GM18861 (cell line): Measurements from ENCODE around the gene ACOT13.
"Not testable (repeated sequence)": the region's sequence is repeated elsewhere in the genome, so short reads cannot be mapped to it uniquely, and the experiment has no call there.

ENCODE experiments used
- ATAC-seq: cut with Tn5 transposase; IDR thresholded peaks from one replicate; pipeline ENCODE4 v1.9.1; 2021; ENCODE audit not compliant: unreplicated experiment

Gene ACOT13

DNA sequence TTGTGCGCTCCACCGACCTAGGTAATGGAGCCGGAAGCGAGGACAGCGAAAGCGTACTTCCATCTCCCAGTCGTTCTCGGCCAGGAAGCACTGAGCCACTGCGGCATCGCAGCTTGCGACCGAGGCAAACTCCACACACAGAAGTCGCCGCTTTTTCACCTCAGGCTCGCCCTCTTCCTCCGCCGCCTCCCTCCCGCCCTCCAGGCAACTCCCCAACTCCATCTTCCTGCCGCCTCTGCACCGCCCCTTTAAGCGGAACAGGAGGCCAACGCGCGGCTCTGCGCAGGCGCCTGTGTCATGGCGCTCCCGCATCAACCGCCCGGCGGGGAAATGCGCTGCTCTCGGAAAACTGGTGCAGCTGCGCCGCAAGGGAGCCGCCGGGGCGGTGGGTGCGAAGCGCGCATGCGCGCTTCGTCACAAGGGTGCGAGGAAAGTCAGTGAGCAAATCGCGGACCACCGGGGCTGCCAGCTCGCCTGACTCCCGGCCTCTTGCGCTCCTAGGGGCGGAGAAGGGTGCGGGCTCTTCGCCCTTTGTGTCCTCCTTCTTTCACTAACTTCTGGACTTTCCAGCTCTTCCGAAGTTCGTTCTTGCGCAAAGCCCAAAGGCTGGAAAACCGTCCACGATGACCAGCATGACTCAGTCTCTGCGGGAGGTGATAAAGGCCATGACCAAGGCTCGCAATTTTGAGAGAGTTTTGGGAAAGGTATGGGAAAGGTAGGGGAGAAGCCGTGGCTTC lies at the start of gene ACOT13, which contains the start of gene TDP2:
Gene ACOT13, plus strand, starts transcription at position 437 of the 737 bp plus-strand sequence. Its CDS starts 187 bp downstream, at position 624.
Gene TDP2, minus strand, starts transcription at position 259 of the 737 bp plus-strand sequence. Its CDS starts 37 bp downstream, at position 222.
- peak; percentile 93 for ATAC-seq

- no peak for ATAC-seq
Measured at GRCh38 chr6:24619661-24620060, 47.2 kb upstream of the ACOT13 start.

DNA sequence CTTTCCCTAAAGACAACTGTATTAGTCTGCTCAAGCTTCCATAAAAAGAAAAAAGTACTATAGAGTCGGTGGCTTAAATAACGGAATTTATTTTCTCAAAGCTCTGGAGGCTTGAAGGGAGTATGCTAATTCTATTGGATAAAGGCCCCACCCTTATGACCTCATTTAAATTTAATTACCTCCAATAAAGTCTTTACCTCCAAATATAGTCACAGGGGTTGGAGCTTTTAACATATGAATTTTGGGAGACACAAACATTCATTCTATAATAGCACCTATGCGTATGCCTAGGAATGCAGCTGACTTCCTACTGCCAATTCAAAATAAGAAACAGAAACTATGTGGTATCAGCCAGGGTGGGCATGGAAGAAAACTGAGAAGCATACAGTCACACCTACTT lies 46.2 kb upstream of the ACOT13 start:
- no peak for ATAC-seq

- ATAC-seq, result no peak
Measured at GRCh38 chr6:24621626-24622289, 45.1 kb upstream of the ACOT13 start.

GRCh38 chr6:24630856-24631505 lies 35.9 kb upstream of the ACOT13 start:
- no peak for ATAC-seq

GRCh38 chr6:24631671-24632070 lies 35.2 kb upstream of the ACOT13 start:
- no peak for ATAC-seq

DNA sequence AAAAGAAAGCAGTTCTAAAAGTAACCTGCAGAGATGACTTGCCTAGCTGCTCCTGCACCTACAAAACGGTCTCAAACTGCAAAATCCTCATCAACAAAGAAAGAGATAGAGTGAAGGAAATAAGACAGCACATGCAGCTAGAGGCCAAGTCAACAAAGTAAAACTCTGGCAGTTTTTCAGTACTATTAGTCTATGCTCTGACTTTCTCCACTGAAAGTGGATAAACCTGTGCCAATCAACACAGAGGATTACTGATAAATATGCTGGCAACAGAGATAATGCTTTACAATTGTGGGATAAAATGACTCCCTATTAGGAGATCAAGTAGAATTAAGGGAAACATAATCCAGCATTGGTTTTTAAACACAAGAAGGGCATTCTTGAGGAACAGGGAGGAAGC lies 34.3 kb upstream of the ACOT13 start:
- ATAC-seq, result no peak

GRCh38 chr6:24636681-24637080 lies 30.2 kb upstream of the ACOT13 start:
- ATAC-seq, result no peak

DNA sequence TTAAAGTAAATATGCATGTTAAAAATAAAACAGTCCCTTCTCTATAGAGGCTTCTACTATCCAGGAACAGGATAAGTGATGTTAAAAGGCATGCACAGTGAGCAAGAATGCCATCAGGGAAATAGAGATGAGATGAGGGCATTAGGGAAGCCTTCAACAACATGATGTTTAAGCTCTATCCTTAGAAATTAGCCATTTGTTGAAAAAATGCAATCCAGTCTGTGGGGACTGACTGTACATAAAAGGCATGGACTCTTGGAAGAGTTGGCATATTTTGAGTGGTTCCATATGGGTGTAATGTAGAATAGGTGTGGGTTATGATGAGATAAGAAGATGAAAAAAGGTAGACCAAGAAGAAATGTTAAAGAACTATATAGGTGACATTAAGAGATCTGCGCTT lies 26.7 kb upstream of the ACOT13 start:
- no peak for ATAC-seq

DNA sequence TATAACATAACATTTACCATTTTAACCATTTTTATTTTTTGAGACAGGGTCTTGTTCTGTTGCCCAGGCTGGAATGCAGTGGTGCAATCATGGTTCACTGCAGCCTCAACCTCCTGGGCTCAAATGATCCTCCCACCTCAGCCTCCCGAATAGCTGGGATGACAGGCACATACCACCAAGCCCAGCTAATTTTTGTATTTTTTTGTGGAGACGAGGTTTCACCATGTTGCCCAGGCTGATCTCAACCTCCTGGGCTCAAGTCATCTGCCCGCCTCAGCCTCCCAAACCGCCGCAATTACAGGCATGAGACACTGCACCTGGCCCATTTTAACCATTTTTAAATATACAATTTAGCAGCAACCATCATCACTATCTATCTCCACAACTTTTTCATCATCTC lies 26.2 kb upstream of the ACOT13 start:
- ATAC-seq, result not testable (repeated sequence)

- ATAC-seq, result no peak
Measured at GRCh38 chr6:24642061-24642460, 24.8 kb upstream of the ACOT13 start.

- ATAC-seq, result no peak
Measured at GRCh38 chr6:24643920-24644319, 23.0 kb upstream of the ACOT13 start.

DNA sequence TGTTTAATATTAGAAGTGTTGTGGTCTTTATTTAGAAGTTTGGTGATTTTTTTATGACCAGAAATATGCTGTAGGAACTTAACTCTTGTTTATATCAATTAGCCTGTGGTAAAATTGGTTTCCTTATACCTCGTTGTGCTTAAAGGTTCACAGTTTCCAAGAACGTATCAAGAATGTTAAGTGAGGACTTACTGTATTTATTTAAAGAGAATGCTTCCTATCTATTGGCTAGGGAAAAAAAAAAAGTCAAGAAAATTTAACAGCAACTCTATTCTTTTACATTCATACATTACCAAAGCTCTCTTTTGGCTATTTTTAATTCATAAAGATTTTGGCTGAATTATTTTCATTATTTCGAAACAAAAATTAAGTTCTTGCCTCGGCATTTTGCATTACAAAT lies 22.5 kb upstream of the ACOT13 start:
- ATAC-seq, result no peak

- no peak for ATAC-seq
Measured at GRCh38 chr6:24646771-24647170, 20.1 kb upstream of the ACOT13 start.

GRCh38 chr6:24648276-24648675 lies 18.6 kb upstream of the ACOT13 start:
- ATAC-seq, result no peak

GRCh38 chr6:24649691-24650090 lies 17.2 kb upstream of the ACOT13 start:
- ATAC-seq, result no peak

GRCh38 chr6:24650365-24650764 lies 16.5 kb upstream of the ACOT13 start:
- ATAC-seq, result no peak

GRCh38 chr6:24655215-24655614 lies 11.7 kb upstream of the ACOT13 start:
- no peak for ATAC-seq

DNA sequence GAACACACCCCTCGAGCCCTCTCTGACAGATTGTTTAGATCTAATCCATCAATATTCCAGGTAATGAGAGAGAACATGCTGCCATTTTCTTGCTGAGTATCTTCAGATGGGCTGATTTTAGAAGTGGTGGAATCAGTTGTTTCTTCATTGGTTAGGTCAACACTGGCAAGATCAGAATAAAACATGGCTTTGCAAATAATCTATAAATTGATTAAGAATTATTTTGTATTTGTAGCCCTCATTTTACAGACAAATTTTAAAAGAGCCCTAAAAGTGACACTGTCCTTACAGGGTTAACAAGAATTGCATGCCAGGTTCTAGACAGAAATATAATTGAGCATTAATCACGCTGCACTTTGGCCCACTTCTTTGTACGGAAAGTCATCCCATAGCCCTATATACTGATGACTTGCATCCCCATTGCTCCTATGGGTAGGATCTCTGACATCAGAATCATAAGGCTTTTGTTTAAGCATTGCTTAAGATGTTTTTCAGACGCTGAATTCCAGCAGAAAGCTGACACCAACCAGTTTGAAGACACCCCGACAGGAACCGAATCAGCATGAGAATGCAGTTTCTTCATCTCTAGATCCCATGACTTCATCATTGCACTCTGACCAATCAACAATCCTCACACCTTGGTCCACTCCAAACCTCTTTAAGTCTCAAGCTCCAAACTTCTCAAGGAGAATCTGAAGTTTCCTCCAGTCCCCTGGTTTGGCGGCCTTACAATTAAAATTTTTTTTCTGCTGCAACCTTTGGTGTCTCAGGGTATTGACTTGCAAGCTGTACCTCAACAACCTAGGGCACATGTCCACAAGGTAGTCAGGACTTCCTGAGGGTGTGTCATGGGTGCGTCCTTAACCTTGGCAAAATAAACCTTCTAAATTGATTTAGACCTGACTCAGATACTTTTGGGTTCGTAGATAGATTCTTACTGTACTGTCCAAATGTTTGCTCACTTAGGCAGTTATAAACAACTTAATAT lies 8.0 kb upstream of the ACOT13 start:
- ATAC-seq, result no peak

GRCh38 chr6:24659561-24659960 lies 7.3 kb upstream of the ACOT13 start:
- ATAC-seq, result no peak

GRCh38 chr6:24660105-24660504 lies 6.8 kb upstream of the ACOT13 start:
- ATAC-seq, result no peak
